WTC11 (cell line): Measurements from ENCODE around the gene SP140. TPM values are rescaled to one million over a fixed set of nuclear protein-coding genes. Genes with fewer than 3 reads are reported as not detected.

Experiments used
- ATAC-seq: fragments of 200-7000 bp; cut with Tn5 transposase; 2 replicates; pipeline ENCODE4 v1.10.0; 2021; ENCODE audit warnings: mild to moderate bottlenecking, moderate library complexity
- CTCF ChIA-PET: fragments of 300-600 bp; sonication (Branson Sonifier 250); formaldehyde crosslinking; loops from one replicate; lab custom pipeline; 2021; ENCODE audit warnings: antibody characterized with exemption; lab: Charles Lee
- POLR2A ChIA-PET: fragments of 350-600 bp; sonication (Branson Sonifier 250); formaldehyde crosslinking; loops from one replicate; lab custom pipeline; 2021; ENCODE audit warnings: antibody characterized with exemption; lab: Charles Lee
- DNase-seq: peaks from one replicate; pipeline ENCODE4 v3.0.0; 2021; ENCODE audit warnings: low spot score
- H3K27ac Mint-ChIP-seq: 2 replicates; pipeline ENCODE4 v1.8.0; 2021; ENCODE audit warnings: mixed read lengths
- H3K27me3 Mint-ChIP-seq: 2 replicates; pipeline ENCODE4 v1.8.0; 2021; ENCODE audit warnings: low read depth, mild to moderate bottlenecking, moderate library complexity, mixed read lengths
- H3K36me3 Mint-ChIP-seq: 2 replicates; pipeline ENCODE4 v1.8.0; 2021; ENCODE audit warnings: mixed read lengths
- H3K4me1 Mint-ChIP-seq: 2 replicates; pipeline ENCODE4 v1.8.0; 2022; ENCODE audit warnings: mixed read lengths
- H3K4me3 Mint-ChIP-seq: 2 replicates; pipeline ENCODE4 v1.8.0; 2021; ENCODE audit warnings: mild to moderate bottlenecking, moderate library complexity, mixed read lengths
- H3K9me3 Mint-ChIP-seq: 2 replicates; pipeline ENCODE4 v1.8.0; 2021; ENCODE audit warnings: mixed read lengths
- ARID4B ChIP-seq: sonication (generic); formaldehyde crosslinking; IDR thresholded peaks from 2 replicates; pipeline ENCODE4 v1.8.0; 2023; ENCODE audit warnings: missing genetic modification reagents, mild to moderate bottlenecking, borderline replicate concordance
- CREB1 ChIP-seq: sonication (generic); formaldehyde crosslinking; IDR thresholded peaks from 2 replicates; pipeline ENCODE4 v1.8.0; 2023; ENCODE audit warnings: mild to moderate bottlenecking, missing genetic modification reagents
- E2F1 ChIP-seq: sonication (generic); formaldehyde crosslinking; IDR thresholded peaks from 2 replicates; pipeline ENCODE4 v1.8.0; 2022; ENCODE audit warnings: mild to moderate bottlenecking, missing genetic modification reagents
- FOXJ3 ChIP-seq: sonication (generic); formaldehyde crosslinking; IDR thresholded peaks from 2 replicates; pipeline ENCODE4 v1.9.0; 2021; ENCODE audit warnings: missing genetic modification reagents, mild to moderate bottlenecking, borderline replicate concordance
- GABPB1 ChIP-seq: sonication (generic); formaldehyde crosslinking; IDR thresholded peaks from 2 replicates; pipeline ENCODE4 v1.8.1; 2023; ENCODE audit warnings: mild to moderate bottlenecking, missing genetic modification reagents
- IRF2 ChIP-seq: sonication (generic); formaldehyde crosslinking; IDR thresholded peaks from 2 replicates; pipeline ENCODE4 v1.8.0; 2022; ENCODE audit warnings: low read depth, missing genetic modification reagents, borderline replicate concordance
- NFYB ChIP-seq: sonication (generic); formaldehyde crosslinking; conservative IDR thresholded peaks from 2 replicates; pipeline ENCODE4 v1.8.0; 2022; ENCODE audit warnings: low read depth, missing genetic modification reagents
- PRRX2 ChIP-seq: fragments of 250-450 bp; sonication (Bioruptor Pico); IDR thresholded peaks from 2 replicates; pipeline ENCODE4 v1.8.0; 2021; ENCODE audit warnings: mild to moderate bottlenecking
- RORB ChIP-seq: fragments of 250-450 bp; sonication (Bioruptor Pico); IDR thresholded peaks from 2 replicates; pipeline ENCODE4 v1.9.0; 2021; ENCODE audit warnings: mild to moderate bottlenecking
- SMAD3 ChIP-seq: sonication (generic); formaldehyde crosslinking; IDR thresholded peaks from 2 replicates; pipeline ENCODE4 v1.8.0; 2022; ENCODE audit warnings: missing genetic modification reagents, mild to moderate bottlenecking, borderline replicate concordance
- SOX15 ChIP-seq: fragments of 250-450 bp; sonication (Bioruptor Pico); IDR thresholded peaks from 2 replicates; pipeline ENCODE4 v1.9.0; 2021; ENCODE audit warnings: mild to moderate bottlenecking
- SP1 ChIP-seq: sonication (generic); formaldehyde crosslinking; conservative IDR thresholded peaks from 2 replicates; pipeline ENCODE4 v1.8.1; 2022; ENCODE audit warnings: missing genetic modification reagents
- TCF7 ChIP-seq: sonication (generic); formaldehyde crosslinking; IDR thresholded peaks from 2 replicates; pipeline ENCODE4 v1.8.0; 2022; ENCODE audit warnings: mild to moderate bottlenecking, low read depth, missing genetic modification reagents, moderate library complexity
- ZNF138 ChIP-seq: sonication (generic); formaldehyde crosslinking; conservative IDR thresholded peaks from 2 replicates; pipeline ENCODE4 v1.8.1; 2022; ENCODE audit warnings: mild to moderate bottlenecking, moderate library complexity, missing genetic modification reagents
- ZNF219 ChIP-seq: sonication (generic); formaldehyde crosslinking; IDR thresholded peaks from 2 replicates; pipeline ENCODE4 v1.8.0; 2023; ENCODE audit warnings: missing genetic modification reagents, mild to moderate bottlenecking, borderline replicate concordance
- ZNF396 ChIP-seq: fragments of 250-450 bp; sonication (Bioruptor Pico); IDR thresholded peaks from 2 replicates; pipeline ENCODE4 v1.8.0; 2021; ENCODE audit warnings: mild to moderate bottlenecking, moderate library complexity, borderline replicate concordance
- ZNF416 ChIP-seq: fragments of 250-450 bp; sonication (Bioruptor Pico); IDR thresholded peaks from 2 replicates; pipeline ENCODE4 v1.9.0; 2021; ENCODE audit warnings: mild to moderate bottlenecking, inconsistent platforms
- ZNF532 ChIP-seq: fragments of 250-450 bp; sonication (Bioruptor Pico); IDR thresholded peaks from 2 replicates; pipeline ENCODE4 v1.9.0; 2021; ENCODE audit warnings: mild to moderate bottlenecking, borderline replicate concordance
- ZSCAN18 ChIP-seq: fragments of 250-450 bp; sonication (Bioruptor Pico); IDR thresholded peaks from 2 replicates; pipeline ENCODE4 v2.1.2; 2022; ENCODE audit warnings: mild to moderate bottlenecking, moderate library complexity
- total RNA-seq: library from RNA; stranded (reverse); gene quantifications from 3 replicates; pipeline ENCODE4 v1.2.3, GENCODE V29; 2021
- TF ChIP-seq, protein P1 (sequence below): fragments of 200-600 bp; IDR thresholded peaks from 2 replicates; pipeline ENCODE4 v1.8.0; 2022; ENCODE audit warnings: antibody characterized with exemption
- TF ChIP-seq, protein P2 (sequence below): fragments of 250-450 bp; sonication (Bioruptor Pico); IDR thresholded peaks from 2 replicates; pipeline ENCODE4 v1.9.0; 2021; ENCODE audit warnings: mild to moderate bottlenecking
- TF ChIP-seq, protein P3 (sequence below): sonication (generic); formaldehyde crosslinking; conservative IDR thresholded peaks from 2 replicates; pipeline ENCODE4 v1.8.1; 2022; ENCODE audit warnings: mild to moderate bottlenecking, missing genetic modification reagents

Gene SP140
- total RNA-seq, 1 experiment from 2014 or later: 0.66 TPM

DNA sequence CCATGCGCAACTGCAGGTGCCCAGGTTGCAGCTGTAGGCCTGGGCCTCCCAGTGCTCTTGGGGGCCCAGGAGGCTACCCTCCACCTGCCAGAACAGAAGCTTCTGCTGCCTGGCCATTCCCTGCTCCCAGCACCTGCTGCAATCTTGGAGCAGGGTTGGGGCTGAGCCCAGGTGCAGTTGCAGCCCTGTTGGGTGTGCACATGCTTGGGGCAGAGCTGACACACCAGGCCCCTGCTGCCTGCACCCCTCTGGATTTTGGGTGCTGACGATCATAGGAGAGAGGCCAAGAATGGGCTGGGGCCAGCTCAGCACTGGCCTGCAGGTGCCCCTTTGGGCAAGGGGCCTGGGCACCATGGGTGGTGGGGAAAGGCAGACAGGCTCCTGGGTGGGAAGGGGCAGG, 80.9 kb downstream of the SP140 start:
- no peak for ATAC-seq
- H3K9me3 Mint-ChIP-seq: peaks cover 36% of the 10 kb centered on the region
- POLR2A ChIA-PET: no interaction called here
- TF ChIP-seq ZSCAN18 (CRISPR knock-in tag): no peak
- no peak for TF ChIP-seq ZNF219
- TF ChIP-seq SOX15 (CRISPR knock-in tag): no peak
- TF ChIP-seq NFYB (CRISPR knock-in tag): no peak
- TF ChIP-seq ZNF396 (CRISPR knock-in tag): no peak
- TF ChIP-seq TCF7 (CRISPR knock-in tag): no peak
- TF ChIP-seq RORB: no peak
- TF ChIP-seq ZNF416 (CRISPR knock-in tag): no peak
- no peak for TF ChIP-seq GABPB1 (CRISPR knock-in tag)
- no peak for TF ChIP-seq FOXJ3 (CRISPR knock-in tag)
- no peak for TF ChIP-seq ZNF532
- no peak for TF ChIP-seq CREB1 (CRISPR knock-in tag)
- TF ChIP-seq E2F1: no peak
- TF ChIP-seq, protein P1, sequence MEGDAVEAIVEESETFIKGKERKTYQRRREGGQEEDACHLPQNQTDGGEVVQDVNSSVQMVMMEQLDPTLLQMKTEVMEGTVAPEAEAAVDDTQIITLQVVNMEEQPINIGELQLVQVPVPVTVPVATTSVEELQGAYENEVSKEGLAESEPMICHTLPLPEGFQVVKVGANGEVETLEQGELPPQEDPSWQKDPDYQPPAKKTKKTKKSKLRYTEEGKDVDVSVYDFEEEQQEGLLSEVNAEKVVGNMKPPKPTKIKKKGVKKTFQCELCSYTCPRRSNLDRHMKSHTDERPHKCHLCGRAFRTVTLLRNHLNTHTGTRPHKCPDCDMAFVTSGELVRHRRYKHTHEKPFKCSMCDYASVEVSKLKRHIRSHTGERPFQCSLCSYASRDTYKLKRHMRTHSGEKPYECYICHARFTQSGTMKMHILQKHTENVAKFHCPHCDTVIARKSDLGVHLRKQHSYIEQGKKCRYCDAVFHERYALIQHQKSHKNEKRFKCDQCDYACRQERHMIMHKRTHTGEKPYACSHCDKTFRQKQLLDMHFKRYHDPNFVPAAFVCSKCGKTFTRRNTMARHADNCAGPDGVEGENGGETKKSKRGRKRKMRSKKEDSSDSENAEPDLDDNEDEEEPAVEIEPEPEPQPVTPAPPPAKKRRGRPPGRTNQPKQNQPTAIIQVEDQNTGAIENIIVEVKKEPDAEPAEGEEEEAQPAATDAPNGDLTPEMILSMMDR: no peak
- TF ChIP-seq, all 79 proteins: peak for 0
- no peak for DNase-seq
- H3K27me3 Mint-ChIP-seq: 0 out of 2 replicates have a peak, but pooled peaks cover 3% of the 10 kb centered on the region
- H3K36me3 Mint-ChIP-seq: peaks cover 31% of the 10 kb centered on the region
- H3K4me1 Mint-ChIP-seq: peaks cover 4% of the 10 kb centered on the region
- H3K27ac Mint-ChIP-seq: no peak overlapping the region
- H3K4me3 Mint-ChIP-seq: no peak overlapping the region
- CTCF ChIA-PET: interaction anchor here (0.6 kb wide), 1 partner anchor 461 kb away, joined by 3 read pairs; no protein-coding TSS in a partner anchor

DNA sequence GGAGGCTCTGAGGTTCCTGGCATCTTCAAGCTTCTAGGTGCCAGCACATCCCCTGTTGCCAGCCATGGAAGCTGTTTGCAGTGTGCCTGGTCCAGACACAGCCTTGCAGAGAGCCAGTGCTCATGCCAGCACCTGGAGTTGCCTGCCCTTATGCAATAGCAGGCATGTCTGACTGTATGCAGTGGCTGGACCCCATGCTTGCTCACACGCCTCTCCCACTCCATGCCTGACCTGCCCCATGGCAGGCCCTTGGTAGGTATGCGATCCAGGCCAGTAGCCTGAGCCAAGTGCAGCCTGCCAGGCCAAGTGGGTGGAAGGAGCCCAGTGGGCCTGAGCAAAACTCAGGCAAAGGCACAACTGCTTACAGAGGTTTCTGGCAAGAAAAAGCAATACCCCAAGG, 81.9 kb downstream of the SP140 start:
- ChIA-PET CTCF (interaction anchor here (0.6 kb wide), 1 partner anchor 148 kb away, joined by 3 read pairs; no protein-coding TSS in a partner anchor), POLR2A (no interaction called here)
- peaks cover 11% of the 10 kb centered on the region for H3K4me1 Mint-ChIP-seq
- no peak overlapping the region for H3K27ac Mint-ChIP-seq
- 0 out of 2 replicates have a peak, but pooled peaks cover 3% of the 10 kb centered on the region for H3K27me3 Mint-ChIP-seq
- H3K9me3 Mint-ChIP-seq: peaks cover 28% of the 10 kb centered on the region
- H3K4me3 Mint-ChIP-seq: no peak overlapping the region
- ATAC-seq (no peak), DNase-seq (no peak)
- peaks cover 25% of the 10 kb centered on the region for H3K36me3 Mint-ChIP-seq
- TF ChIP-seq, protein P2, sequence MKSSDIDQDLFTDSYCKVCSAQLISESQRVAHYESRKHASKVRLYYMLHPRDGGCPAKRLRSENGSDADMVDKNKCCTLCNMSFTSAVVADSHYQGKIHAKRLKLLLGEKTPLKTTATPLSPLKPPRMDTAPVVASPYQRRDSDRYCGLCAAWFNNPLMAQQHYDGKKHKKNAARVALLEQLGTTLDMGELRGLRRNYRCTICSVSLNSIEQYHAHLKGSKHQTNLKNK (CRISPR knock-in tag): no peak
- no peak for TF ChIP-seq FOXJ3 (CRISPR knock-in tag)
- no peak for TF ChIP-seq PRRX2
- TF ChIP-seq ZNF138 (CRISPR knock-in tag): no peak
- TF ChIP-seq, protein P3, sequence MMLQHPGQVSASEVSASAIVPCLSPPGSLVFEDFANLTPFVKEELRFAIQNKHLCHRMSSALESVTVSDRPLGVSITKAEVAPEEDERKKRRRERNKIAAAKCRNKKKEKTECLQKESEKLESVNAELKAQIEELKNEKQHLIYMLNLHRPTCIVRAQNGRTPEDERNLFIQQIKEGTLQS: no peak
- no peak for TF ChIP-seq SOX15 (CRISPR knock-in tag)
- no peak for TF ChIP-seq ARID4B (CRISPR knock-in tag)
- TF ChIP-seq SP1 (CRISPR knock-in tag): no peak
- no peak for TF ChIP-seq IRF2
- TF ChIP-seq SMAD3 (CRISPR knock-in tag): no peak
